Hepatocyte (in vitro differentiated cells): ENCODE measurements around the gene CRIP3.

Experiments
- EZH2phosphoT487 ChIP-seq: fragments of 200-600 bp; sonication (generic); IDR thresholded peaks from one replicate; pipeline ENCODE4 v1.6.1; 2018; ENCODE audit warnings: antibody characterized with exemption, mild to moderate bottlenecking, low read depth, moderate library complexity; ENCODE audit not compliant: unreplicated experiment, severe bottlenecking
- TF ChIP-seq, protein P1 (sequence below): fragments of 200-600 bp; sonication (generic); IDR thresholded peaks from 2 replicates; pipeline ENCODE4 v1.5.1; 2016; ENCODE audit warnings: antibody characterized with exemption, mild to moderate bottlenecking; ENCODE audit not compliant: poor library complexity

- TF ChIP-seq, protein P1, sequence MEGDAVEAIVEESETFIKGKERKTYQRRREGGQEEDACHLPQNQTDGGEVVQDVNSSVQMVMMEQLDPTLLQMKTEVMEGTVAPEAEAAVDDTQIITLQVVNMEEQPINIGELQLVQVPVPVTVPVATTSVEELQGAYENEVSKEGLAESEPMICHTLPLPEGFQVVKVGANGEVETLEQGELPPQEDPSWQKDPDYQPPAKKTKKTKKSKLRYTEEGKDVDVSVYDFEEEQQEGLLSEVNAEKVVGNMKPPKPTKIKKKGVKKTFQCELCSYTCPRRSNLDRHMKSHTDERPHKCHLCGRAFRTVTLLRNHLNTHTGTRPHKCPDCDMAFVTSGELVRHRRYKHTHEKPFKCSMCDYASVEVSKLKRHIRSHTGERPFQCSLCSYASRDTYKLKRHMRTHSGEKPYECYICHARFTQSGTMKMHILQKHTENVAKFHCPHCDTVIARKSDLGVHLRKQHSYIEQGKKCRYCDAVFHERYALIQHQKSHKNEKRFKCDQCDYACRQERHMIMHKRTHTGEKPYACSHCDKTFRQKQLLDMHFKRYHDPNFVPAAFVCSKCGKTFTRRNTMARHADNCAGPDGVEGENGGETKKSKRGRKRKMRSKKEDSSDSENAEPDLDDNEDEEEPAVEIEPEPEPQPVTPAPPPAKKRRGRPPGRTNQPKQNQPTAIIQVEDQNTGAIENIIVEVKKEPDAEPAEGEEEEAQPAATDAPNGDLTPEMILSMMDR: no peak
- TF ChIP-seq EZH2phosphoT487: no peak
These were observed 11.7 kb downstream of the CRIP3 start for GRCh38 chr6:43296780-43297497.
